GM12864 (cell line): ENCODE results near the gene SYAP1.
"Not testable (repeated sequence)": the region's sequence is repeated elsewhere in the genome, so short reads cannot be mapped to it uniquely, and the experiment has no call there.

Source experiments
- DNase-seq: peaks from one replicate; pipeline ENCODE4 v3.0.0-alpha.2; 2011; ENCODE audit warnings: low read depth
- H3K4me3 ChIP-seq: 2 replicates; pipeline ENCODE4 v1.5.1; 2011; ENCODE audit warnings: mild to moderate bottlenecking, low read depth, low read length, control low read depth
- CTCF ChIP-seq: IDR thresholded peaks from 2 replicates; pipeline ENCODE4 v1.5.1; 2011; ENCODE audit warnings: low read depth, mild to moderate bottlenecking, moderate library complexity, low read length, control low read depth, inconsistent platforms; ENCODE audit errors: missing control alignments

The SYAP1 gene

GRCh38 chrX:16711893-16712547, 7.4 kb upstream of the SYAP1 start:
- H3K4me3 ChIP-seq = peak overlapping the region; percentile 77
- TF ChIP-seq CTCF = no peak
- DNase-seq = no peak

GRCh38 chrX:16712548-16713155, 6.8 kb upstream of the SYAP1 start, which contains the start of gene CTPS2:
TSS of gene CTPS2 (minus strand) at chrX:16712669. CDS start at chrX:16702902, 9,767 bp downstream.
- peak within 1 kb of the TSS; percentile 77 for H3K4me3 ChIP-seq
- no peak for DNase-seq
- no peak for TF ChIP-seq CTCF

- no peak for DNase-seq
- no peak for TF ChIP-seq CTCF
- no peak overlapping the region for H3K4me3 ChIP-seq
Measured at GRCh38 chrX:16714504-16714903, 4.9 kb upstream of the SYAP1 start.

GRCh38 chrX:16715638-16716037, 3.8 kb upstream of the SYAP1 start:
- H3K4me3 ChIP-seq, DNase-seq: not testable (repeated sequence)

- H3K4me3 ChIP-seq, DNase-seq: not testable (repeated sequence)
Measured at GRCh38 chrX:16716451-16716850, 3.0 kb upstream of the SYAP1 start.

- DNase-seq = no peak
- no peak for TF ChIP-seq CTCF
- peak overlapping the region; percentile 85 for H3K4me3 ChIP-seq
Measured at GRCh38 chrX:16718824-16719333, 533 bp upstream of the SYAP1 start.

GRCh38 chrX:16722481-16722880, 3.1 kb downstream of the SYAP1 start:
- H3K4me3 ChIP-seq = no peak overlapping the region
- DNase-seq = no peak
- TF ChIP-seq CTCF = no peak

- TF ChIP-seq CTCF = no peak
- no peak overlapping the region for H3K4me3 ChIP-seq
- DNase-seq = no peak
Measured at GRCh38 chrX:16725072-16725471, 5.7 kb downstream of the SYAP1 start.

- not testable (repeated sequence) for DNase-seq, H3K4me3 ChIP-seq
Measured at GRCh38 chrX:16726347-16726988, 7.1 kb downstream of the SYAP1 start.
